K562 (cell line): ENCODE data around the gene UTRN.

Experiments
- EGR1 ChIP-seq: fragments of 450-650 bp; conservative IDR thresholded peaks from 2 replicates; pipeline ENCODE4 v1.6.1; 2017; ENCODE audit warnings: mild to moderate bottlenecking
- IRF2 ChIP-seq: sonication (generic); formaldehyde crosslinking; IDR thresholded peaks from 2 replicates; pipeline ENCODE4 v1.8.1; 2022; ENCODE audit warnings: mild to moderate bottlenecking, missing genetic modification reagents
- KLF13 ChIP-seq: fragments of 450-650 bp; IDR thresholded peaks from 2 replicates; pipeline ENCODE4 v1.6.1; 2016; ENCODE audit warnings: missing genetic modification characterization, low read depth, mild to moderate bottlenecking, missing compliant biosample characterization, moderate library complexity, borderline replicate concordance
- NUFIP1 ChIP-seq: fragments of 450-650 bp; IDR thresholded peaks from 2 replicates; pipeline ENCODE4 v1.6.1; 2018; ENCODE audit not compliant: partially characterized antibody
- POLR2A ChIP-seq: fragments of 450-650 bp; conservative IDR thresholded peaks from 2 replicates; pipeline ENCODE4 v1.6.1; 2016
- SAP30 ChIP-seq: fragments of 200-600 bp; sonication (generic); IDR thresholded peaks from 2 replicates; pipeline ENCODE4 v1.6.1; 2012; ENCODE audit warnings: borderline replicate concordance, low read depth, mild to moderate bottlenecking, moderate library complexity, low read length, control low read depth, inconsistent platforms; ENCODE audit not compliant: insufficient read depth, poor library complexity, severe bottlenecking
- SIN3B ChIP-seq: fragments of 450-650 bp; IDR thresholded peaks from 2 replicates; pipeline ENCODE4 v1.6.1; 2017; ENCODE audit warnings: low read depth, mild to moderate bottlenecking, moderate library complexity
- TOE1 ChIP-seq, 2 experiments: fragments of 450-650 bp in 1 of 2; sonication (generic) in 1 of 2; formaldehyde crosslinking in 1 of 2; IDR thresholded peaks; 2 replicates each; pipeline versions ENCODE4 v1.7.1 to v1.8.0; 2016 to 2022; ENCODE audit warnings: borderline replicate concordance in 2 of 2, mild to moderate bottlenecking in 2 of 2, antibody characterized with exemption in 1 of 2, inconsistent platforms in 1 of 2, low read depth in 1 of 2, missing genetic modification reagents in 1 of 2, moderate library complexity in 1 of 2
- U2AF1 ChIP-seq: fragments of 200-400 bp; formaldehyde crosslinking; optimal IDR thresholded peaks from 2 replicates; pipeline ENCODE3; 2017; ENCODE audit warnings: mild to moderate bottlenecking, low read depth, low read length, moderate library complexity
- TF ChIP-seq, protein P1 (sequence below), 3 experiments: fragments of 200-800 bp in 1 of 3; sonication (Bioruptor generic) in 1 of 3; sonication (generic) in 1 of 3; formaldehyde crosslinking in 1 of 3; IDR thresholded peaks; 2 replicates each; pipeline versions ENCODE4 v1.6.1 to v1.8.0; 2016 to 2022; ENCODE audit warnings: mild to moderate bottlenecking in 2 of 3, missing compliant biosample characterization in 2 of 3, missing genetic modification characterization in 2 of 3, missing genetic modification reagents in 1 of 3
- TF ChIP-seq, protein P2 (sequence below): IDR thresholded peaks from 3 replicates; pipeline ENCODE4 v1.6.1; 2011; ENCODE audit warnings: borderline replicate concordance, mild to moderate bottlenecking, moderate library complexity; ENCODE audit not compliant: insufficient read length; ENCODE audit errors: extremely low read depth

DNA sequence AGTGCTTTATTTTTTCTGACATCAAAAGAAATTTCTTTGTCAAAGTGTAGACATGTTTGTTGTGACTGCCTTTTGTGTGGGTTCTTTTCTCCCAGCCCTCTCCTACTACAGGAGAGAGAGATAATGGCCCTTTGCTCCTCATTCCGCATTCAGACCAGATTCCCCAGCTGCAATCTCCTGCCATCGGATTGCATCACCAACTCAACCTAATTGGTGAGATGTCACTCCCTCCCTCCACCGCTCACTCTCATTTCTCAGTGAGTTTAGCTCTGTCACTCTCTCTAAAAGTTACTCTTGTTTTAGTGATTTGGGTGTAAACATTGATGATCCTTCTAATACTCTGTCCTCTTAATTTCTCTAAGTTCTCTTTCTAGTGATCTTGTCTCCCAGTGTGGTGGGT lies 22.7 kb downstream of the UTRN start:
- TF ChIP-seq POLR2A (no peak), KLF13 (tag) (no peak), TOE1 (IDR thresholded peaks at IDR 0.05; ENCODE audit: borderline replicate concordance) (no peak), TOE1 (CRISPR knock-in tag; IDR thresholded peaks at IDR 0.05; ENCODE audit: borderline replicate concordance, low read depth) (no peak), SIN3B (no peak), NUFIP1 (no peak), IRF2 (CRISPR knock-in tag) (no peak), SAP30 (no peak), U2AF1 (no peak), EGR1 (no peak)
- TF ChIP-seq, protein P1, sequence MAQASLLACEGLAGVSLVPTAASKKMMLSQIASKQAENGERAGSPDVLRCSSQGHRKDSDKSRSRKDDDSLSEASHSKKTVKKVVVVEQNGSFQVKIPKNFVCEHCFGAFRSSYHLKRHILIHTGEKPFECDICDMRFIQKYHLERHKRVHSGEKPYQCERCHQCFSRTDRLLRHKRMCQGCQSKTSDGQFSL (CRISPR knock-in tag; IDR thresholded peaks at IDR 0.05), result no peak
- TF ChIP-seq, protein P1 (tag; IDR thresholded peaks at IDR 0.05), result no peak
- TF ChIP-seq, protein P2, sequence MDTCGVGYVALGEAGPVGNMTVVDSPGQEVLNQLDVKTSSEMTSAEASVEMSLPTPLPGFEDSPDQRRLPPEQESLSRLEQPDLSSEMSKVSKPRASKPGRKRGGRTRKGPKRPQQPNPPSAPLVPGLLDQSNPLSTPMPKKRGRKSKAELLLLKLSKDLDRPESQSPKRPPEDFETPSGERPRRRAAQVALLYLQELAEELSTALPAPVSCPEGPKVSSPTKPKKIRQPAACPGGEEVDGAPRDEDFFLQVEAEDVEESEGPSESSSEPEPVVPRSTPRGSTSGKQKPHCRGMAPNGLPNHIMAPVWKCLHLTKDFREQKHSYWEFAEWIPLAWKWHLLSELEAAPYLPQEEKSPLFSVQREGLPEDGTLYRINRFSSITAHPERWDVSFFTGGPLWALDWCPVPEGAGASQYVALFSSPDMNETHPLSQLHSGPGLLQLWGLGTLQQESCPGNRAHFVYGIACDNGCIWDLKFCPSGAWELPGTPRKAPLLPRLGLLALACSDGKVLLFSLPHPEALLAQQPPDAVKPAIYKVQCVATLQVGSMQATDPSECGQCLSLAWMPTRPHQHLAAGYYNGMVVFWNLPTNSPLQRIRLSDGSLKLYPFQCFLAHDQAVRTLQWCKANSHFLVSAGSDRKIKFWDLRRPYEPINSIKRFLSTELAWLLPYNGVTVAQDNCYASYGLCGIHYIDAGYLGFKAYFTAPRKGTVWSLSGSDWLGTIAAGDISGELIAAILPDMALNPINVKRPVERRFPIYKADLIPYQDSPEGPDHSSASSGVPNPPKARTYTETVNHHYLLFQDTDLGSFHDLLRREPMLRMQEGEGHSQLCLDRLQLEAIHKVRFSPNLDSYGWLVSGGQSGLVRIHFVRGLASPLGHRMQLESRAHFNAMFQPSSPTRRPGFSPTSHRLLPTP, result no peak
